ENCODE data around the gene RPS26. TPM values are rescaled to one million over a fixed set of nuclear protein-coding genes. Genes with fewer than 3 reads are reported as not detected.
A peak's percentile ranks its signal among the peaks of the same experiment; 100 is the strongest.

Gene RPS26
- total and polyA plus RNA-seq, 9 of the 15 experiments (the other 6 are each of a cell fraction or from before 2014, with no cell fraction given) = 70.2 to 1,589 (median 852) TPM

GRCh38 chr12:56020423-56021184 lies 21.1 kb upstream of the RPS26 start, which contains the start of gene IKZF4 (continued):
- TF ChIP-seq ATF1 (CRISPR knock-in tag; IDR thresholded peaks at IDR 0.05) (no peak), ATF1 (tag; IDR thresholded peaks at IDR 0.05) (no peak), TAF1 (IDR thresholded peaks at IDR 0.05; ENCODE audit: control insufficient read depth, extremely low read depth, insufficient read depth, low read length, severe bottlenecking) (peak; percentile 70), DACH1 (IDR thresholded peaks at IDR 0.05; ENCODE audit: partially characterized antibody) (peak; percentile 5), ZNF174 (CRISPR knock-in tag; IDR thresholded peaks at IDR 0.05) (no peak), ILK (tag; IDR thresholded peaks at IDR 0.05; ENCODE audit: borderline replicate concordance, low read depth) (no peak), POLR2AphosphoS2 (IDR thresholded peaks at IDR 0.05; ENCODE audit: low read length) (no peak), HMG20A (CRISPR knock-in tag; conservative IDR thresholded peaks at IDR 0.05) (no peak), SMAD2 (IDR thresholded peaks at IDR 0.05; ENCODE audit: low read depth, low read length) (no peak), RB1 (IDR thresholded peaks at IDR 0.05; ENCODE audit: low read depth) (peak; percentile 35; the same call in 1 of the 2 replicates), ZNF224 (CRISPR knock-in tag; IDR thresholded peaks at IDR 0.05) (no peak), XRCC3 (IDR thresholded peaks at IDR 0.05) (no peak), ZNF407 (IDR thresholded peaks at IDR 0.05; ENCODE audit: low read depth) (no peak), ZNF586 (CRISPR knock-in tag; conservative IDR thresholded peaks at IDR 0.05) (no peak), GATAD2B (IDR thresholded peaks at IDR 0.05; ENCODE audit: borderline replicate concordance) (no peak), GTF2F1 (IDR thresholded peaks at IDR 0.05; ENCODE audit: low read depth, low read length) (no peak), RBM15 (IDR thresholded peaks at IDR 0.05; ENCODE audit: insufficient read depth, low read length) (no peak), FOXK1 (CRISPR knock-in tag; IDR thresholded peaks at IDR 0.05; ENCODE audit: borderline replicate concordance) (no peak), ZKSCAN1 (IDR thresholded peaks at IDR 0.05; ENCODE audit: low read depth, low read length) (no peak), MXD1 (CRISPR knock-in tag; IDR thresholded peaks at IDR 0.05; ENCODE audit: borderline replicate concordance, poor library complexity, severe bottlenecking) (no peak)
